H1 (cell line): ENCODE data around the gene PTPRD. TPM values are rescaled to one million over a fixed set of nuclear protein-coding genes. Genes with fewer than 3 reads are reported as not detected.

Source experiments
- BRCA1 ChIP-seq: IDR thresholded peaks from 2 replicates; pipeline ENCODE4 v1.6.1; 2012; ENCODE audit warnings: low read depth, low read length, improper control_type of control experiment
- TBP ChIP-seq: IDR thresholded peaks from 2 replicates; pipeline ENCODE4 v1.6.1; 2011; ENCODE audit warnings: low read depth, low read length, improper control_type of control experiment
- polyA plus RNA-seq, 7 experiments: library from polyadenylated mRNA; depleted of rRNA in 3 of 7; stranded (reverse) in 5 of 7; unstranded in 2 of 7; fragments of >200 nt in 5 of 7; fragments of 200-250 nt in 2 of 7; gene quantifications; 1 replicate in 5 of 7; 2 replicates in 1 of 7; 4 replicates in 1 of 7; pipeline versions ENCODE4 v1.2.1 to v1.2.3, GENCODE V29; 2011 to 2013; ENCODE audit warnings: missing spikeins in 2 of 7, mixed read lengths in 2 of 7
- total RNA-seq: library from RNA; stranded (reverse); fragmentation: NEBNext Ultra II Directional; extraction: Animal tissue kit (Norgen Biotek cat#: 25700); gene quantifications from 2 replicates; pipeline ENCODE4 v1.2.1, GENCODE V29; 2021

PTPRD gene
- total and polyA plus RNA-seq, 2 of the 8 experiments (the other 6 are each of a cell fraction or from before 2014, with no cell fraction given), result 17.2 to 77.0 TPM

GRCh38 chr9:8754751-8755150 is 1858.1 kb downstream of the PTPRD start (continued):
- TF ChIP-seq TBP (no peak), BRCA1 (no peak)
